Astrocyte (in vitro differentiated cells and primary cell): ENCODE data around the gene C10orf53. TPM values are rescaled to one million over a fixed set of nuclear protein-coding genes. Genes with fewer than 3 reads are reported as not detected.

Experiments used
- DNase-seq: peaks from one replicate; pipeline ENCODE4 v3.0.0-alpha.2; 2010; ENCODE audit warnings: low read depth
- FAIRE-seq: peaks from 2 replicates; lab custom pipeline; 2011; peaks lifted over from hg19 to GRCh38; lab: Jason Lieb, UNC
- H2AFZ ChIP-seq: 2 replicates; pipeline ENCODE4 v1.6.0; 2012; ENCODE audit warnings: low read depth, low read length, inconsistent platforms
- H3K27ac ChIP-seq: 2 replicates; pipeline ENCODE4 v1.5.1; 2011; ENCODE audit warnings: low read depth, low read length, inconsistent platforms
- H3K27me3 ChIP-seq: 2 replicates; pipeline ENCODE4 v1.6.0; 2011; ENCODE audit warnings: low read length, inconsistent platforms; ENCODE audit not compliant: insufficient read depth
- H3K36me3 ChIP-seq: 2 replicates; pipeline ENCODE4 v1.5.1; 2011; ENCODE audit warnings: low read length, inconsistent platforms; ENCODE audit not compliant: insufficient read depth
- H3K4me1 ChIP-seq: 2 replicates; pipeline ENCODE4 v1.5.1; 2011; ENCODE audit warnings: low read length, inconsistent platforms; ENCODE audit not compliant: insufficient read depth
- H3K4me2 ChIP-seq: 2 replicates; pipeline ENCODE4 v1.6.0; 2012; ENCODE audit warnings: low read length, inconsistent platforms
- H3K4me3 ChIP-seq: 2 replicates; pipeline ENCODE4 v1.5.1; 2011; ENCODE audit warnings: low read depth, mild to moderate bottlenecking, low read length, inconsistent platforms; ENCODE audit not compliant: insufficient read depth
- H3K79me2 ChIP-seq: 2 replicates; pipeline ENCODE4 v1.6.0; 2012; ENCODE audit warnings: mild to moderate bottlenecking, low read length, inconsistent platforms; ENCODE audit not compliant: insufficient read depth
- H3K9ac ChIP-seq: 2 replicates; pipeline ENCODE4 v1.6.0; 2012; ENCODE audit warnings: mild to moderate bottlenecking, low read length, inconsistent platforms
- H3K9me3 ChIP-seq: 2 replicates; pipeline ENCODE4 v1.5.1; 2012; ENCODE audit warnings: low read depth, mild to moderate bottlenecking, low read length, inconsistent platforms; ENCODE audit not compliant: insufficient read depth
- H4K20me1 ChIP-seq: 2 replicates; pipeline ENCODE4 v1.6.0; 2012; ENCODE audit warnings: low read length, inconsistent platforms; ENCODE audit not compliant: insufficient read depth
- H3K27ac Mint-ChIP-seq: one replicate; pipeline ENCODE4 v1.8.0; 2021; ENCODE audit warnings: mild to moderate bottlenecking, mixed read lengths; ENCODE audit not compliant: unreplicated experiment
- H3K27me3 Mint-ChIP-seq: one replicate; pipeline ENCODE4 v1.8.0; 2021; ENCODE audit warnings: low read depth, mixed read lengths; ENCODE audit not compliant: unreplicated experiment
- H3K36me3 Mint-ChIP-seq: one replicate; pipeline ENCODE4 v1.8.0; 2021; ENCODE audit warnings: low read depth, mixed read lengths; ENCODE audit not compliant: unreplicated experiment
- H3K4me1 Mint-ChIP-seq: one replicate; pipeline ENCODE4 v1.8.0; 2021; ENCODE audit warnings: low read depth, mixed read lengths; ENCODE audit not compliant: unreplicated experiment
- H3K4me3 Mint-ChIP-seq: one replicate; pipeline ENCODE4 v1.8.0; 2021; ENCODE audit warnings: mild to moderate bottlenecking, moderate library complexity, mixed read lengths; ENCODE audit not compliant: unreplicated experiment
- H3K9me3 Mint-ChIP-seq: one replicate; pipeline ENCODE4 v1.8.0; 2021; ENCODE audit warnings: mild to moderate bottlenecking, mixed read lengths; ENCODE audit not compliant: unreplicated experiment
- EZH2 ChIP-seq: IDR thresholded peaks from 2 replicates; pipeline ENCODE4 v1.6.1; 2012; ENCODE audit warnings: mild to moderate bottlenecking, low read length, inconsistent platforms; ENCODE audit not compliant: insufficient read depth
- total RNA-seq: library from RNA; stranded (reverse); gene quantifications from 2 replicates; pipeline ENCODE4 v1.2.1, GENCODE V29; 2021
- TF ChIP-seq, protein P1 (sequence below): IDR thresholded peaks from 2 replicates; pipeline ENCODE4 v1.5.1; 2011; ENCODE audit warnings: low read depth, mild to moderate bottlenecking, inconsistent platforms, low read length, moderate library complexity; ENCODE audit not compliant: insufficient read depth

C10orf53 gene
- total RNA-seq, 1 donor from 2014 or later: not detected

DNA sequence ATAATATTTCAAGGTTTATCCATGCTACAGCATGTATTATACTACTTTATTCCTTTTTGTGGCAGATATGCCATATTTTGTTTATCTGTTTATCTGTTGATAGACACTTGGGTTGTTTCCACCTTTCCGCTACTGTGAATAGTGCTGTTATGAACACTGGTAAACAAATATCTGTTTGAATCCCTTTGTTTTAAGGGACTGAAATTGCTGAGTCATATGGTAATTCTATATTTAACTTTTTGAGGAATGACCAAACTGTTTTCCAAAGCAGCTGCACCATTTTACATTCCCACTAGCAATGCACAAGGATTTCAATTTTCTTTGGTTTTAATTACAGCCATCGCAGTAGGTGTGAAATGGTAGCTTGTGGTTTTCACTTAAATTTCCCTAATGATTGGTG, 3.4 kb downstream of the C10orf53 start:
- H3K9me3 Mint-ChIP-seq: peaks cover 16% of the 10 kb centered on the region
- Histone ChIP-seq H3K4me2 (no peak overlapping the region), H2AFZ (no peak overlapping the region), H3K9ac (no peak overlapping the region), H3K4me3 (no peak overlapping the region), H4K20me1 (no peaks in the 10 kb centered on the region), H3K4me1 (no peaks in the 10 kb centered on the region), H3K9me3 (peaks cover 3% of the 10 kb centered on the region), H3K27ac (no peak overlapping the region), H3K27me3 (peaks cover 7% of the 10 kb centered on the region), H3K79me2 (no peaks in the 10 kb centered on the region), H3K36me3 (no peaks in the 10 kb centered on the region)
- peaks cover 43% of the 10 kb centered on the region for H3K27me3 Mint-ChIP-seq
- DNase-seq (no peak), FAIRE-seq (no peak)
- no peaks in the 10 kb centered on the region for H3K36me3 Mint-ChIP-seq
- no peak overlapping the region for H3K4me3 Mint-ChIP-seq
- no peak for TF ChIP-seq EZH2
- TF ChIP-seq, protein P1, sequence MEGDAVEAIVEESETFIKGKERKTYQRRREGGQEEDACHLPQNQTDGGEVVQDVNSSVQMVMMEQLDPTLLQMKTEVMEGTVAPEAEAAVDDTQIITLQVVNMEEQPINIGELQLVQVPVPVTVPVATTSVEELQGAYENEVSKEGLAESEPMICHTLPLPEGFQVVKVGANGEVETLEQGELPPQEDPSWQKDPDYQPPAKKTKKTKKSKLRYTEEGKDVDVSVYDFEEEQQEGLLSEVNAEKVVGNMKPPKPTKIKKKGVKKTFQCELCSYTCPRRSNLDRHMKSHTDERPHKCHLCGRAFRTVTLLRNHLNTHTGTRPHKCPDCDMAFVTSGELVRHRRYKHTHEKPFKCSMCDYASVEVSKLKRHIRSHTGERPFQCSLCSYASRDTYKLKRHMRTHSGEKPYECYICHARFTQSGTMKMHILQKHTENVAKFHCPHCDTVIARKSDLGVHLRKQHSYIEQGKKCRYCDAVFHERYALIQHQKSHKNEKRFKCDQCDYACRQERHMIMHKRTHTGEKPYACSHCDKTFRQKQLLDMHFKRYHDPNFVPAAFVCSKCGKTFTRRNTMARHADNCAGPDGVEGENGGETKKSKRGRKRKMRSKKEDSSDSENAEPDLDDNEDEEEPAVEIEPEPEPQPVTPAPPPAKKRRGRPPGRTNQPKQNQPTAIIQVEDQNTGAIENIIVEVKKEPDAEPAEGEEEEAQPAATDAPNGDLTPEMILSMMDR: no peak
- peaks cover 3% of the 10 kb centered on the region for H3K4me1 Mint-ChIP-seq
- H3K27ac Mint-ChIP-seq: no peak overlapping the region

DNA sequence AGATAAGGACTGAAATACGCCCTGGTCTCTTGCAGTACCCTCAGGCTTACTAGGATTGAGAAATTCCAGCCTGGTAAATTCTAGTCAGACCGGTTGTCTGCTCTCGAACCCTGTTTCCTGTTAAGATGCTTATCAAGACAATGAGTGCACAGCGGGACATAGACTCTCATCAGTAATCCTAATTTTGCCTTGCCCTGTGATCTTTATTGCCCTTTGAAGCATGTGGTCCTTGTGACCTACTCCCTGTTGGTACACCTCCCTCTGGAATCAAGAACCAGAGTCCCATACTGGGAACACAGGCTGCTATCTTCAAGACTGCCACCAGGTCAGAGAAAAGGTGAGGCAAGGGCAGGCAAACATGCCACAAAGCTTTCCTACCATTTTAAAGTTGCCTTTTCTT, 7.2 kb downstream of the C10orf53 start:
- Histone ChIP-seq H3K27me3 (peaks cover 22% of the 10 kb centered on the region), H3K4me3 (no peak overlapping the region), H2AFZ (no peak overlapping the region), H3K4me2 (no peak overlapping the region), H3K9ac (no peak overlapping the region), H3K9me3 (no peaks in the 10 kb centered on the region), H3K79me2 (no peaks in the 10 kb centered on the region), H3K27ac (no peak overlapping the region), H3K4me1 (no peaks in the 10 kb centered on the region), H3K36me3 (no peaks in the 10 kb centered on the region), H4K20me1 (no peaks in the 10 kb centered on the region)
- no peaks in the 10 kb centered on the region for H3K36me3 Mint-ChIP-seq
- no peak overlapping the region for H3K4me3 Mint-ChIP-seq
- peaks cover 48% of the 10 kb centered on the region for H3K27me3 Mint-ChIP-seq
- H3K27ac Mint-ChIP-seq: no peak overlapping the region
- peaks cover 8% of the 10 kb centered on the region for H3K4me1 Mint-ChIP-seq
- DNase-seq (no peak), FAIRE-seq (no peak)
- TF ChIP-seq EZH2: no peak
- TF ChIP-seq, protein P1: no peak
- peaks cover 7% of the 10 kb centered on the region for H3K9me3 Mint-ChIP-seq

DNA sequence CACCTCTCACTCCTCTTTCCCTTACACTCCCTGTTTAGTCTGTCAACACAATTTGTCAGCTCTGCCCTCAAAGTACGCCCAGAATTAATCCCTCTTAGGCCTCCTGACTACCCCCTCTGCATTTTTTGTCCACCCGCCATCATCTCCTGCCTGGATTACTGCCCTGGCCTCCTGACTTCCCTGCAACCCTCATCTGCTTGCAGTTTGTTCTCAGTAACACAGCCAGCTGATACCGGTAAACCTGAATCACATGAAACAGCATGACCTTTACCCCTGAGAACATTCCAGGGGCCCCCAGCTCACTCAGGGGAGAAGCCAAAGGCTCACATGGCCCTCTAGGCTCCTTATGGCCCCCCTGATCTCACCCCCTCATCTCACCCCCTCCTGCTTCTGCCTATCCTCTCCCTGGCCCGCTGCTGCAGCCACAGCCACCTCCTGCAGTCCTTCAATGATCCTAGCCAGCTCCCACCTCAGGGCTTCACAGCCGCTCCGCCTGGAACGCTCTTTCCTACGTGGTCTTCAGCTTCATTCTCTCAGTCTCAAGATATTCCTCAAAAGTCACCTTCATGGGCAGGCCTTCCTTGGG, 8.9 kb downstream of the C10orf53 start:
- TF ChIP-seq EZH2: no peak
- TF ChIP-seq, protein P1: no peak
- Histone ChIP-seq H3K4me2 (no peak overlapping the region), H2AFZ (no peak overlapping the region), H3K4me3 (no peak overlapping the region), H3K9me3 (no peaks in the 10 kb centered on the region), H3K36me3 (no peaks in the 10 kb centered on the region), H3K4me1 (no peaks in the 10 kb centered on the region), H3K27ac (no peak overlapping the region), H3K9ac (no peak overlapping the region), H3K79me2 (no peaks in the 10 kb centered on the region), H4K20me1 (no peaks in the 10 kb centered on the region), H3K27me3 (peaks cover 27% of the 10 kb centered on the region)
- FAIRE-seq: no peak
- Mint-ChIP-seq H3K27ac (no peak overlapping the region), H3K4me1 (peaks cover 8% of the 10 kb centered on the region), H3K36me3 (no peaks in the 10 kb centered on the region), H3K4me3 (no peak overlapping the region), H3K9me3 (peaks cover 8% of the 10 kb centered on the region), H3K27me3 (peaks cover 62% of the 10 kb centered on the region)
- DNase-seq: no peak
